Measurements from ENCODE around the gene SGTA. TPM values are rescaled to one million over a fixed set of nuclear protein-coding genes. Genes with fewer than 3 reads are reported as not detected.
A peak's percentile ranks its signal among the peaks of the same experiment; 100 is the strongest.

Gene SGTA
- total and polyA plus RNA-seq, 2 of the 13 experiments (the other 11 are each of a cell fraction or from before 2014, with no cell fraction given): 43.9 to 47.4 TPM

DNA sequence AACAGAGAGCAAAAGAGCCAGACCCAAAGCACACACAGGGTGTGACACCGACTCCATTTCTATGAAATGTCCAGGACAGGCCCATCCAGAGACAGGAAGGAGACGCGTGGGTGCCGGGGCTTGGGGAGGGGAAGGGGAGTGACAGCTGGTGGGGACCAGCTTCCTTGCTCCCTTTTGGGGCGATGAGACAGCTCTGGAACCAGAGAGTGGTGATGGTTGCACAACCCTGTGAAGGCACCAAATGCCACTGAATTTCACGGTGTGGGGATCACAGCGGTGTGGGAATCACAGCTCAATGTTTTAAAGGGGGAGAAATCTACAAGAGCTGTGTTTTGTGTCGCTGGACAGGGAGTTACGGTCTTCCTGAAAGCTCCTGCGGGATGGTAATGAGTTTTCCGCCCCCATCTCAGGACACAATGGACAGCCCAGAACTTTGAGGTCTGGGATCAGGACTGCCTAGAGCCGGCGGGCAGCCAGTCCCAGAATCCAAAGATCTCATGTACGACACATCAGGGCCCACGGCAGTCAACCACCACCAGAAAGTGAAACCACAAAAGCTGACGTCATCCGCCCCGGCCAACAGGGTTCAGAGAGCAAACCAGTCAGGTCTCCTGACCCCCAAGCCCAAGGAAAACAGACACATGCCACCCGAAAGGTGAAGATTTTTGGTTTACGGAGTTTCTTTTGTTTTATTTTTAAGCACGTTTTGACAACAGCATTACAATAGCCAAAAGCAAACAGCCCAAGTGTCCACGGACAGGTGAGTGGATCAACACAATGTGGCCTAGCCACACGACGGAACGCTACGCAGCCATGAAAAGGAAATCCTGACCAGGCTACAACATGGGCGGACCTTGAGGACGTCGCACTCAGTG is 7.3 kb downstream of the SGTA start (continued):
- TF ChIP-seq ZNF431 (CRISPR knock-in tag; IDR thresholded peaks at IDR 0.05; ENCODE audit: borderline replicate concordance, low read depth): no peak; the same call in 1 of the 2 replicates
- TF ChIP-seq ZFP36L2 (CRISPR knock-in tag; IDR thresholded peaks at IDR 0.05): no peak
- no peak for TF ChIP-seq FIP1L1 (IDR thresholded peaks at IDR 0.05; ENCODE audit: borderline replicate concordance, insufficient read depth, low read depth, low read length)
- no peak for TF ChIP-seq ZNF766 (CRISPR knock-in tag; IDR thresholded peaks at IDR 0.05; ENCODE audit: borderline replicate concordance)
- no peak for TF ChIP-seq BCL6 (CRISPR knock-in tag; IDR thresholded peaks at IDR 0.05)
- TF ChIP-seq, protein P1, sequence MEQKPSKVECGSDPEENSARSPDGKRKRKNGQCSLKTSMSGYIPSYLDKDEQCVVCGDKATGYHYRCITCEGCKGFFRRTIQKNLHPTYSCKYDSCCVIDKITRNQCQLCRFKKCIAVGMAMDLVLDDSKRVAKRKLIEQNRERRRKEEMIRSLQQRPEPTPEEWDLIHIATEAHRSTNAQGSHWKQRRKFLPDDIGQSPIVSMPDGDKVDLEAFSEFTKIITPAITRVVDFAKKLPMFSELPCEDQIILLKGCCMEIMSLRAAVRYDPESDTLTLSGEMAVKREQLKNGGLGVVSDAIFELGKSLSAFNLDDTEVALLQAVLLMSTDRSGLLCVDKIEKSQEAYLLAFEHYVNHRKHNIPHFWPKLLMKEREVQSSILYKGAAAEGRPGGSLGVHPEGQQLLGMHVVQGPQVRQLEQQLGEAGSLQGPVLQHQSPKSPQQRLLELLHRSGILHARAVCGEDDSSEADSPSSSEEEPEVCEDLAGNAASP (CRISPR knock-in tag; IDR thresholded peaks at IDR 0.05; ENCODE audit: borderline replicate concordance): peak; percentile 44; the same call in 1 of the 2 replicates
- TF ChIP-seq ZNF678 (CRISPR knock-in tag; IDR thresholded peaks at IDR 0.05): no peak
- no peak for TF ChIP-seq KAT2B (IDR thresholded peaks at IDR 0.05; ENCODE audit: borderline replicate concordance, low read depth, low read length)
- TF ChIP-seq HDAC6 (IDR thresholded peaks at IDR 0.05; ENCODE audit: low read depth, low read length): no peak
- no peak for TF ChIP-seq SMARCE1 (IDR thresholded peaks at IDR 0.05; ENCODE audit: borderline replicate concordance)
- TF ChIP-seq KIAA2018 (CRISPR knock-in tag; IDR thresholded peaks at IDR 0.05; ENCODE audit: borderline replicate concordance): no peak
- no peak for TF ChIP-seq FOXO1 (CRISPR knock-in tag; IDR thresholded peaks at IDR 0.05)
- TF ChIP-seq ZNF10 (CRISPR knock-in tag; IDR thresholded peaks at IDR 0.05; ENCODE audit: borderline replicate concordance, low read depth): no peak
- no peak for TF ChIP-seq THAP7 (CRISPR knock-in tag; IDR thresholded peaks at IDR 0.05)
- TF ChIP-seq TIGD3 (CRISPR knock-in tag; IDR thresholded peaks at IDR 0.05; ENCODE audit: borderline replicate concordance): no peak
- TF ChIP-seq ARID2 (CRISPR knock-in tag; IDR thresholded peaks at IDR 0.05; ENCODE audit: borderline replicate concordance): no peak
- TF ChIP-seq GPN1 (CRISPR knock-in tag; IDR thresholded peaks at IDR 0.05; ENCODE audit: borderline replicate concordance): no peak

Data from HepG2 (cell line).